Ascending aorta (tissue), 2 donors: Measurements from ENCODE around the gene SLC5A12. TPM values are rescaled to one million over a fixed set of nuclear protein-coding genes. Genes with fewer than 3 reads are reported as not detected.

Experiments used
- DNase-seq, 2 donors: peaks; one replicate each; pipeline ENCODE4 v3.0.0-alpha.2; 2019; ENCODE audit warnings: low spot score in 2 of 2
- H3K27ac ChIP-seq, 2 donors: fragments of 200-600 bp; sonication (generic); one replicate each; pipeline ENCODE4 v1.5.1; 2016 to 2017; ENCODE audit warnings: mild to moderate bottlenecking in 1 of 2
- H3K27me3 ChIP-seq: fragments of 200-600 bp; sonication (generic); one replicate; pipeline ENCODE4 v1.5.1; 2017
- H3K36me3 ChIP-seq, 2 donors: fragments of 200-600 bp; sonication (generic); one replicate each; pipeline ENCODE4 v1.5.1; 2016
- H3K4me1 ChIP-seq, 2 donors: fragments of 200-600 bp; sonication (generic); one replicate each; pipeline ENCODE4 v1.5.1; 2016 to 2017; ENCODE audit warnings: mild to moderate bottlenecking in 1 of 2
- H3K4me3 ChIP-seq, 2 donors: fragments of 200-600 bp; sonication (generic); one replicate each; pipeline ENCODE4 v1.5.1; 2016 to 2017; ENCODE audit warnings: mild to moderate bottlenecking in 1 of 2
- H3K9me3 ChIP-seq, 2 donors: fragments of 200-600 bp; sonication (generic); one replicate each; pipeline ENCODE4 v1.5.1; 2016
- CTCF ChIP-seq, 3 experiments: fragments of 200-600 bp in 2 of 3; fragments of 450-650 bp in 1 of 3; sonication (generic) in 2 of 3; IDR thresholded peaks; one replicate each; pipeline ENCODE4 v1.5.1; 2016 to 2019; ENCODE audit warnings: antibody characterized with exemption in 3 of 3, mild to moderate bottlenecking in 1 of 3, moderate library complexity in 1 of 3
- intact Hi-C: fragments of 100-400 bp; cut with DNase I; formaldehyde crosslinking; loops from one replicate; pipeline ENCODE4 v1.15.1; 2023
- total RNA-seq: library from RNA; depleted of rRNA; stranded (reverse); fragments of >200 nt; gene quantifications from one replicate; pipeline ENCODE4 v1.1.0, GENCODE V29; 2016

SLC5A12 gene, protein sequence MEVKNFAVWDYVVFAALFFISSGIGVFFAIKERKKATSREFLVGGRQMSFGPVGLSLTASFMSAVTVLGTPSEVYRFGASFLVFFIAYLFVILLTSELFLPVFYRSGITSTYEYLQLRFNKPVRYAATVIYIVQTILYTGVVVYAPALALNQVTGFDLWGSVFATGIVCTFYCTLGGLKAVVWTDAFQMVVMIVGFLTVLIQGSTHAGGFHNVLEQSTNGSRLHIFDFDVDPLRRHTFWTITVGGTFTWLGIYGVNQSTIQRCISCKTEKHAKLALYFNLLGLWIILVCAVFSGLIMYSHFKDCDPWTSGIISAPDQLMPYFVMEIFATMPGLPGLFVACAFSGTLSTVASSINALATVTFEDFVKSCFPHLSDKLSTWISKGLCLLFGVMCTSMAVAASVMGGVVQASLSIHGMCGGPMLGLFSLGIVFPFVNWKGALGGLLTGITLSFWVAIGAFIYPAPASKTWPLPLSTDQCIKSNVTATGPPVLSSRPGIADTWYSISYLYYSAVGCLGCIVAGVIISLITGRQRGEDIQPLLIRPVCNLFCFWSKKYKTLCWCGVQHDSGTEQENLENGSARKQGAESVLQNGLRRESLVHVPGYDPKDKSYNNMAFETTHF
- not detected for total RNA-seq

DNA sequence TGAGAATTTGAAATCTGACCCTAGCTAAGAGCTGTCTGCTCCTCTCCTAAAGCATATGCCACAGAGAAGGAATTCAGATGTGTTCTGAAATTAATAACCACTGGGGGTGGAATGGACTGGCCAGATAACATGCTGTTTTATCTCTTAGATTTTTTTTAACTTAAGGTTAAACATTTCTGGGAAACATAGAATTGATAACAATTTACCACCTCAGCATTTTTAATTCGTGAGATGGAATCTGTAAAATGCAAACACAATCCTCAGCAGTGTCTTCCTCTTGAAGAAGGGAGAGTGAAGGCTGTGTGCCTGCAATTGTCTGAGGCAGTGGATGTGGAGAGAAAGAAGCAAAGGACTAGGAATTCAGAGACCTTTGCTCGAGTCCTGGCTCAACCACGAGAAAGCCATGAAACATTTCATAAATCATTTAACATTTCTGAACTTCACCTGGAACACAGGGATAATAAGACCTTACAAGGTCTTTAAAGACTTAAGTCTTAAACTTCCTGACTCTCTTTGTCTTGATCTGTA is at the start of gene SLC5A12:
SLC5A12 (minus strand) TSS at position 113 of the 528 bp plus-strand sequence. CDS start 346 bp downstream, outside the sequence.
- Histone ChIP-seq H3K36me3 (no peaks in the 10 kb centered on the region), H3K9me3 (no peaks in the 10 kb centered on the region), H3K27me3 (no peaks in the 10 kb centered on the region), H3K4me3 (no peak within 1 kb of the TSS), H3K27ac (no peak within 1 kb of the TSS), H3K4me1 (no peaks in the 10 kb centered on the region)
- no peak for TF ChIP-seq CTCF (IDR thresholded peaks at IDR 0.05)
- DNase-seq = no peak
- intact Hi-C loops = no loop called here

DNA sequence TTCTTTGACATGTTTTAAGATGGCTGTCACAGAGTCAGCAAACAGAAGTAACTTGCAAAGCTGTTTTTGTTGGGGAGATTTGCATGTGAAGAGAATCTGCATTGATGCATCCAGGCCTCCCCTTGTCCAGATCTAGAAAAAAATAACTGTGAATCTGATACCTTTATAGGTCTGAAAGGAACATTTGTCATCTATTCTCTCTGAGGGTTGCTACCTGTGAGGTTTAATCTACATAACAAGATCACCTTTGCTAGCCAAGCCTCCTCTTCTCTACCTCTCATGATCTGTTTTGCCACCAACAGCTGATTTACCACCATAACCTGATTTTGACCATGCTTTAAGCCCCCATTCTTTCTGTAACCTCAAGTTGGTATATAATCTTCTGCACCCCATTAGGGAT is 47.2 kb upstream of the SLC5A12 start:
- no peak for DNase-seq
- intact Hi-C loops = no loop called here
- Histone ChIP-seq H3K27me3 (no peaks in the 10 kb centered on the region), H3K4me1 (peaks cover 0 to 5% of the 10 kb centered on the region in 2 donors), H3K27ac (no peak overlapping the region), H3K4me3 (no peak overlapping the region), H3K36me3 (no peaks in the 10 kb centered on the region), H3K9me3 (no peaks in the 10 kb centered on the region)
- no peak for TF ChIP-seq CTCF (IDR thresholded peaks at IDR 0.05)

GRCh38 chr11:26767060-26767459 is 45.2 kb upstream of the SLC5A12 start:
- peaks cover 0 to 5% of the 10 kb centered on the region in 2 donors for H3K4me1 ChIP-seq
- H3K4me3 ChIP-seq = no peak overlapping the region
- TF ChIP-seq CTCF (IDR thresholded peaks at IDR 0.05) = no peak
- H3K27me3 ChIP-seq = no peaks in the 10 kb centered on the region
- H3K27ac ChIP-seq = no peak overlapping the region
- intact Hi-C loops = no loop called here
- H3K36me3 ChIP-seq = no peaks in the 10 kb centered on the region
- H3K9me3 ChIP-seq = no peaks in the 10 kb centered on the region
- no peak for DNase-seq

DNA sequence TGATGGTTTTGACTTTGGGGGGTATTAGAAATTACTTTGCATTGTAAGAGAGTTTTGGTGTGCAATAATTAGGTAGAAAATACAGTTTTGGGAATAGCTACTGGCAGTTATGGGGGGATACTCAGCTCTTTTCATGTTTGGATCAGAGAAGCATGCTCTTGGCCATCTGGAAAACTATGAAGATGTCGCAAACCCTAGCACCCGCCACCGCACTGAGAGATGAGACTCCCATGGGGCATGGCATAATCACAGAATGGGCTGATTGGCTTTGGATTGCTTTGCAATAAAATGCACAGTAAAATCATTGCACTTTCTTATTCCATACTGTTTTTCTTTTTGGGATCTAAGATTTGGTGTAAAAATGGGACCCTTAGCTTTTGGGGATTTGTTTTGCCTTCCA is 43.5 kb upstream of the SLC5A12 start:
- intact Hi-C loops = no loop called here
- DNase-seq = no peak
- H3K9me3 ChIP-seq = no peaks in the 10 kb centered on the region
- H3K4me1 ChIP-seq = peaks cover 0 to 5% of the 10 kb centered on the region in 2 donors
- no peak for TF ChIP-seq CTCF (IDR thresholded peaks at IDR 0.05)
- H3K27me3 ChIP-seq = no peaks in the 10 kb centered on the region
- no peaks in the 10 kb centered on the region for H3K36me3 ChIP-seq
- no peak overlapping the region for H3K27ac ChIP-seq
- H3K4me3 ChIP-seq = no peak overlapping the region

DNA sequence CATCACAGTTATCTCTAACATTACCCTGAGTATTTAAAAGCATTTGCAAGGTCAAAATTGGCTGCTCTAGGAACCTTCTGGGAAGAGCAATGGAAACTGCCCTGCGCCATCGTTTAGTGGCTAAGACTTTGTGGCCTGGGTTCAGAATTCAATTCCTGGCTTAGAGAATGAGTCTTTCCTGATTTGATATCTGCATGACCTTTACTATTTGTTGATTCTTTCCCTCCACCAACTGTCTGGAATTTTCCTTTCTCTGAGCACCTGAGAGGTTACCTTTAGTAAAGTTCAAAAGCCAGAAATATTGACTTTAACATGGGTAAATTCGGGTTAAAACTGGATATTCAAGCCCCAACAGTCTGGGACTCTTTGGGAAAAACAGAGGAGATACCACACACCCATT is 43.0 kb upstream of the SLC5A12 start:
- no peak for TF ChIP-seq CTCF (IDR thresholded peaks at IDR 0.05)
- Histone ChIP-seq H3K9me3 (no peaks in the 10 kb centered on the region), H3K36me3 (no peaks in the 10 kb centered on the region), H3K4me1 (peaks cover 0 to 5% of the 10 kb centered on the region in 2 donors), H3K27me3 (no peaks in the 10 kb centered on the region), H3K4me3 (no peak overlapping the region), H3K27ac (no peak overlapping the region)
- intact Hi-C loops = no loop called here
- no peak for DNase-seq
